ENCODE measurements around the gene RIOK3.
A peak's percentile ranks its signal among the peaks of the same experiment; 100 is the strongest.
"Not testable (repeated sequence)": the region's sequence is repeated elsewhere in the genome, so short reads cannot be mapped to it uniquely, and the experiment has no call there.

Gene RIOK3

GRCh38 chr18:23452728-23453679 lies at the start of gene RIOK3:
RIOK3 (plus strand) TSS chr18:23453287; CDS start chr18:23453440, 153 bp downstream.
- peak; percentile 87 to 91 (median 88) for DNase-seq (ENCODE audit: low read depth in 3 of 3)

GRCh38 chr18:23403310-23403709 lies 49.8 kb upstream of the RIOK3 start:
- DNase-seq (ENCODE audit: low read depth in 3 of 3), result no peak

GRCh38 chr18:23405636-23406035 lies 47.5 kb upstream of the RIOK3 start:
- no peak for DNase-seq (ENCODE audit: low read depth in 3 of 3)

GRCh38 chr18:23406271-23406787 lies 46.8 kb upstream of the RIOK3 start:
- DNase-seq (ENCODE audit: low read depth in 3 of 3), result no peak

GRCh38 chr18:23412351-23412964 lies 40.6 kb upstream of the RIOK3 start:
- DNase-seq (ENCODE audit: low read depth in 3 of 3), result no peak

- no peak for DNase-seq (ENCODE audit: low read depth in 3 of 3)
These were observed 37.6 kb upstream of the RIOK3 start for GRCh38 chr18:23415515-23415914.

GRCh38 chr18:23416298-23416697 lies 36.8 kb upstream of the RIOK3 start:
- no peak for DNase-seq (ENCODE audit: low read depth in 3 of 3)

- DNase-seq (ENCODE audit: low read depth in 3 of 3), result no peak
These were observed 31.8 kb upstream of the RIOK3 start for GRCh38 chr18:23421277-23421676.

GRCh38 chr18:23422751-23423418 lies 30.2 kb upstream of the RIOK3 start:
- DNase-seq (ENCODE audit: low read depth in 3 of 3), result no peak

GRCh38 chr18:23424616-23425015 lies 28.5 kb upstream of the RIOK3 start:
- DNase-seq (ENCODE audit: low read depth in 3 of 3), result no peak

GRCh38 chr18:23428821-23429220 lies 24.3 kb upstream of the RIOK3 start:
- no peak for DNase-seq (ENCODE audit: low read depth in 3 of 3)

- not testable (repeated sequence) for DNase-seq (ENCODE audit: low read depth in 3 of 3)
These were observed 23.5 kb upstream of the RIOK3 start for GRCh38 chr18:23429538-23429937.

GRCh38 chr18:23433360-23433759 lies 19.7 kb upstream of the RIOK3 start:
- DNase-seq (ENCODE audit: low read depth in 3 of 3), result no peak

- peak; percentile 51 to 75 (median 63) for DNase-seq (ENCODE audit: low read depth in 3 of 3)
These were observed 15.6 kb upstream of the RIOK3 start for GRCh38 chr18:23437357-23438045.

- DNase-seq (ENCODE audit: low read depth in 3 of 3), result no peak
These were observed 15.1 kb upstream of the RIOK3 start for GRCh38 chr18:23438046-23438377.

- DNase-seq (ENCODE audit: low read depth in 3 of 3), result no peak
These were observed 14.3 kb upstream of the RIOK3 start for GRCh38 chr18:23438608-23439366.

GRCh38 chr18:23440131-23440530 lies 13.0 kb upstream of the RIOK3 start:
- DNase-seq (ENCODE audit: low read depth in 3 of 3), result no peak

GRCh38 chr18:23442958-23443357 lies 10.1 kb upstream of the RIOK3 start:
- DNase-seq (ENCODE audit: low read depth in 3 of 3), result no peak

- no peak for DNase-seq (ENCODE audit: low read depth in 3 of 3)
These were observed 4.8 kb upstream of the RIOK3 start for GRCh38 chr18:23448291-23448690.

GRCh38 chr18:23450022-23450421 lies 3.1 kb upstream of the RIOK3 start:
- DNase-seq (ENCODE audit: low read depth in 3 of 3), result no peak

GRCh38 chr18:23451011-23451410 lies 2.1 kb upstream of the RIOK3 start:
- no peak for DNase-seq (ENCODE audit: low read depth in 3 of 3)

Data from stimulated activated CD4-positive, alpha-beta T cell treated with anti-CD3 and anti-CD28 coated beads, TNF-alpha, amount 100 ng/mL, for 48 hours (primary cell).